ENCODE measurements around the gene MYRIP. TPM values are rescaled to one million over a fixed set of nuclear protein-coding genes. Genes with fewer than 3 reads are reported as not detected.
A peak's percentile ranks its signal among the peaks of the same experiment; 100 is the strongest.

MYRIP gene
- total and polyA plus RNA-seq, 2 of the 4 experiments (the other 2 are of a cell fraction): not detected

DNA sequence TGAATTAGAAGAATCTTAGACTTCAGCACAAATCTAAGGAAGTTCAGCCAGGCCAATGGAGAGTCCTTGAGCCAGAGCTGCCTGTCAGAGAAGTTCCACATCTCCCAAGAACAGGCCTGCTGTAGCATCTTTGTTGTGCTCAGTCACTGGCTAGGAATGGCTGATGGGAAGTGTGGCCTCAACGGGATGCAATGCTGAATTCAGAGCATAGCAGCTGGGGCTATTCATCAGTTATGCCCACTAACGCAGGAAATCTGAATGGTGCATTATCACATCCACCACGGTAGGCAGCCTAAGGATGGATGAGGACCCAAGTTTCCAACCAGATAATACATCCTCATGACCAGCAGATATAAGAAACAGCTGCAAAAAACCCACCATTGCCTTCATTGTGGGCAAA is 496.9 kb downstream of the MYRIP start:
- Histone ChIP-seq H3K4me1 (ENCODE audit: control insufficient read depth, insufficient read depth, low read length) (0 out of 2 replicates have a peak, but pooled peaks cover 2% of the 10 kb centered on the region), H3K18ac (ENCODE audit: low read depth, low read length) (no peak overlapping the region), H3K4me2 (ENCODE audit: low read depth, low read length) (no peak overlapping the region), H3K4me3 (ENCODE audit: insufficient read depth, low read depth, low read length) (no peak overlapping the region), H3K14ac (replicated peaks; ENCODE audit: low read depth, low read length) (no peak overlapping the region), H2BK5ac (ENCODE audit: low read depth, low read length, poor library complexity, severe bottlenecking) (peak overlapping the region; percentile 3), H2AK5ac (ENCODE audit: low read depth, low read length) (no peak overlapping the region), H3K4ac (ENCODE audit: low read depth, low read length) (no peak overlapping the region), H2BK20ac (ENCODE audit: low read depth, low read length) (no peak overlapping the region), H4K20me1 (ENCODE audit: insufficient read depth, low read length) (no peaks in the 10 kb centered on the region), H2BK15ac (ENCODE audit: low read depth, low read length) (no peak overlapping the region), H4K91ac (ENCODE audit: insufficient read depth, low read depth, low read length) (no peak overlapping the region), H2AK9ac (replicated peaks; ENCODE audit: low read depth, low read length, poor library complexity) (no peak overlapping the region), H4K5ac (ENCODE audit: low read depth, low read length) (no peak overlapping the region; the same call in 1 of the 2 replicates), H3K23ac (ENCODE audit: low read depth, low read length) (no peak overlapping the region), H4K8ac (ENCODE audit: low read depth in 2 of 2, low read length in 2 of 2) (no peak overlapping the region), H2BK120ac (ENCODE audit: low read depth, low read length) (no peak overlapping the region), H3K27ac (ENCODE audit: insufficient read depth, low read length) (no peak overlapping the region), H3K79me1 (ENCODE audit: low read depth in 1 of 2, low read length in 2 of 2) (peaks cover 4 to 10% of the 10 kb centered on the region in 2 experiments; a peak in 3 of 4 replicates), H3K9ac (ENCODE audit: low read depth, low read length) (no peak overlapping the region), H3K56ac (ENCODE audit: extremely low read depth, insufficient read depth, low read length) (no peak overlapping the region), H3K27me3 (ENCODE audit: control insufficient read depth, insufficient read depth, low read length) (no peaks in the 10 kb centered on the region), H3K9me1 (ENCODE audit: insufficient read depth, low read length) (peaks cover 5% of the 10 kb centered on the region; the same call in 1 of the 2 replicates), H3K36me3 (ENCODE audit: control insufficient read depth, insufficient read depth, low read length) (no peaks in the 10 kb centered on the region), H3K9me3 (ENCODE audit: control insufficient read depth, insufficient read depth, low read length) (no peaks in the 10 kb centered on the region), H2AFZ (replicated peaks; ENCODE audit: low read length, poor library complexity) (no peak overlapping the region)
- ATAC-seq (ENCODE audit: low read depth): no peak
- CTCF ChIA-PET: interaction anchor here (0.9 kb wide), 1 partner anchor 9 kb away, joined by 3 read pairs; no protein-coding TSS in a partner anchor
- TF ChIP-seq CEBPB (IDR thresholded peaks at IDR 0.05; ENCODE audit: low read depth, low read length) (no peak), RAD21 (IDR thresholded peaks at IDR 0.05; ENCODE audit: low read length) (no peak)
- in situ Hi-C loops (cut with MboI; ENCODE audit: low sequenced_read_pairs) (no loop called here), dilution Hi-C loops (cut with HindIII; ENCODE audit: low sequenced_read_pairs, unreplicated experiment) (no loop called here), intact Hi-C loops (cut with micrococcal nuclease) (no loop called here)
- WGBS, 2 experiments (ENCODE audit: extremely low coverage in 2 of 2, insufficient read length in 1 of 2): no CpG with 5 or more reads among the region's 3 CpGs
- DNase-seq: peak; percentile 62
- POLR2A ChIA-PET (ENCODE audit: unreplicated experiment): no interaction called here
- no TSS peak for BruUV-seq (replicated peaks)
